Neural progenitor cell (in vitro differentiated cells): ENCODE data around the gene MMP28.

Source experiments
- EZH2 ChIP-seq: fragments of 200-600 bp; sonication (generic); IDR thresholded peaks from 2 replicates; pipeline ENCODE4 v1.6.1; 2017; ENCODE audit warnings: antibody characterized with exemption, mild to moderate bottlenecking, moderate library complexity
- TF ChIP-seq, protein P1 (sequence below): fragments of 200-600 bp; sonication (generic); IDR thresholded peaks from 2 replicates; pipeline ENCODE4 v1.5.1; 2017; ENCODE audit warnings: antibody characterized with exemption, mild to moderate bottlenecking

DNA sequence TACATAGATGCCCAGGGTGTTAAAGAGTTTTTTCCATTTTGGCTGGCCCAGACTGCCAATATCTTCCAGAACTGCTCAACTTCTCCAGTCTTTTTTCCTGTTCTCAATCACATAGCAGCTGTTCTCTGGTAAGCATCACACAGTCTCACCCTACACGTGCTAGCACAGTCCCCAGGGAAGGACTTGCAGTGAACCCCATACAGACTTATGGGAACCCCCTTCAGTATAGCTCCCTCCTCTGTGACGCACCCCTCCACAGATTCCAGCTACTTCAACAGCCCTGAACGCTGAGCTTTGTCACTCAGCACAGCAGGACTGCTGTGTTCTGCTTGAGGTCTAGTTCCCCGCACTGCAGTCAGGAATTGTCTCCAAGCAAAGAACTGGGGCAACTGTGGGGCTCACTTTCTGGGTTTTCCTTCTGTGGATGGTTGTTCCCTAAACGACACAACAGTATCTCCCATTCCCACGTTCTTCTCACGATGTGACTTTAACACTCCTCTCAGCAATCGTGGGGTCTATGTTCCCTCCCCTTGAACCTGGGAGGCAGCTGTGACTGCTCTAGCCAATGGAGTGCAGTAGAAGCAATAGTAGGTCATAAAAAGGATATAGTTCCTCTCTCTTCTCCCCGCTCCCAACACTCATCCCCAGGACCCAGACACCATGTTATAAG, 3.6 kb downstream of the MMP28 start:
- TF ChIP-seq EZH2 = no peak
- TF ChIP-seq, protein P1, sequence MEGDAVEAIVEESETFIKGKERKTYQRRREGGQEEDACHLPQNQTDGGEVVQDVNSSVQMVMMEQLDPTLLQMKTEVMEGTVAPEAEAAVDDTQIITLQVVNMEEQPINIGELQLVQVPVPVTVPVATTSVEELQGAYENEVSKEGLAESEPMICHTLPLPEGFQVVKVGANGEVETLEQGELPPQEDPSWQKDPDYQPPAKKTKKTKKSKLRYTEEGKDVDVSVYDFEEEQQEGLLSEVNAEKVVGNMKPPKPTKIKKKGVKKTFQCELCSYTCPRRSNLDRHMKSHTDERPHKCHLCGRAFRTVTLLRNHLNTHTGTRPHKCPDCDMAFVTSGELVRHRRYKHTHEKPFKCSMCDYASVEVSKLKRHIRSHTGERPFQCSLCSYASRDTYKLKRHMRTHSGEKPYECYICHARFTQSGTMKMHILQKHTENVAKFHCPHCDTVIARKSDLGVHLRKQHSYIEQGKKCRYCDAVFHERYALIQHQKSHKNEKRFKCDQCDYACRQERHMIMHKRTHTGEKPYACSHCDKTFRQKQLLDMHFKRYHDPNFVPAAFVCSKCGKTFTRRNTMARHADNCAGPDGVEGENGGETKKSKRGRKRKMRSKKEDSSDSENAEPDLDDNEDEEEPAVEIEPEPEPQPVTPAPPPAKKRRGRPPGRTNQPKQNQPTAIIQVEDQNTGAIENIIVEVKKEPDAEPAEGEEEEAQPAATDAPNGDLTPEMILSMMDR = no peak
